ENCODE measurements around the gene SRRM1.

The SRRM1 gene

GRCh38 chr1:24643363-24644099, 429 bp downstream of the SRRM1 start:
- TF ChIP-seq CTCF (conservative IDR thresholded peaks at IDR 0.05) (no peak), ZFX (IDR thresholded peaks at IDR 0.05) (peak; percentile 84)
- peak overlapping the region; percentile 98 for H3K27ac ChIP-seq

GRCh38 chr1:24644100-24644384, 940 bp downstream of the SRRM1 start:
- TF ChIP-seq ZFX (IDR thresholded peaks at IDR 0.05): no peak
- TF ChIP-seq CTCF (conservative IDR thresholded peaks at IDR 0.05): no peak
- peak overlapping the region; percentile 98 for H3K27ac ChIP-seq

- no peak overlapping the region for H3K27ac ChIP-seq
- TF ChIP-seq CTCF (conservative IDR thresholded peaks at IDR 0.05): no peak
Observed at GRCh38 chr1:24648919-24649318, 5.8 kb downstream of the SRRM1 start.

GRCh38 chr1:24652382-24652781, 9.3 kb downstream of the SRRM1 start:
- no peak for TF ChIP-seq ZFX (IDR thresholded peaks at IDR 0.05)
- TF ChIP-seq CTCF (conservative IDR thresholded peaks at IDR 0.05): no peak
- H3K27ac ChIP-seq: no peak overlapping the region

GRCh38 chr1:24654010-24654409, 10.9 kb downstream of the SRRM1 start:
- no peak overlapping the region for H3K27ac ChIP-seq
- no peak for TF ChIP-seq ZFX (IDR thresholded peaks at IDR 0.05)
- no peak for TF ChIP-seq CTCF (conservative IDR thresholded peaks at IDR 0.05)

GRCh38 chr1:24656046-24656445, 12.9 kb downstream of the SRRM1 start:
- no peak overlapping the region for H3K27ac ChIP-seq
- TF ChIP-seq CTCF (conservative IDR thresholded peaks at IDR 0.05): no peak
- no peak for TF ChIP-seq ZFX (IDR thresholded peaks at IDR 0.05)

GRCh38 chr1:24657781-24658180, 14.7 kb downstream of the SRRM1 start:
- H3K27ac ChIP-seq: no peak overlapping the region
- TF ChIP-seq ZFX (IDR thresholded peaks at IDR 0.05) (no peak), CTCF (conservative IDR thresholded peaks at IDR 0.05) (no peak)

All from C4-2B (cell line).